GM23338 (cell line): ENCODE data around the gene EPS8. TPM values are rescaled to one million over a fixed set of nuclear protein-coding genes. Genes with fewer than 3 reads are reported as not detected.

Experiments used
- ATAC-seq: fragments of 200-7000 bp; cut with Tn5 transposase; 3 replicates; pipeline ENCODE4 v1.9.1; 2020
- DNase-seq: peaks from one replicate; pipeline ENCODE4 v3.0.0-alpha.2; 2015; ENCODE audit warnings: low spot score
- H2AFZ ChIP-seq: fragments of 200-600 bp; sonication (generic); 2 replicates; pipeline ENCODE4 v1.8.0; 2016; ENCODE audit warnings: antibody characterized with exemption, mild to moderate bottlenecking, moderate library complexity
- H3F3A ChIP-seq: fragments of 200-600 bp; sonication (generic); replicated peaks from 2 replicates; pipeline ENCODE4 v1.8.0; 2017; ENCODE audit warnings: antibody characterized with exemption, mixed run types, low read depth
- H3K27ac ChIP-seq: fragments of 200-600 bp; sonication (generic); 2 replicates; pipeline ENCODE4 v1.6.1; 2016; ENCODE audit warnings: low read depth
- H3K27me3 ChIP-seq: fragments of 200-600 bp; sonication (generic); 2 replicates; pipeline ENCODE4 v1.8.0; 2016; ENCODE audit warnings: mild to moderate bottlenecking, mixed run types, moderate library complexity; ENCODE audit not compliant: insufficient read depth
- H3K36me3 ChIP-seq: fragments of 200-600 bp; sonication (generic); 2 replicates; pipeline ENCODE4 v1.8.0; 2016; ENCODE audit warnings: mild to moderate bottlenecking; ENCODE audit not compliant: insufficient read depth
- H3K4me1 ChIP-seq: fragments of 200-600 bp; sonication (generic); 2 replicates; pipeline ENCODE4 v1.8.0; 2016; ENCODE audit warnings: mild to moderate bottlenecking, moderate library complexity; ENCODE audit not compliant: insufficient read depth
- H3K4me2 ChIP-seq: fragments of 200-600 bp; sonication (generic); 2 replicates; pipeline ENCODE4 v1.7.1; 2017; ENCODE audit warnings: mixed run types
- H3K4me3 ChIP-seq: fragments of 200-600 bp; sonication (generic); 2 replicates; pipeline ENCODE4 v1.6.1; 2016; ENCODE audit warnings: mixed run types
- H3K79me2 ChIP-seq: fragments of 200-600 bp; sonication (generic); replicated peaks from 2 replicates; pipeline ENCODE4 v1.8.0; 2017; ENCODE audit warnings: mild to moderate bottlenecking; ENCODE audit not compliant: insufficient read depth
- H3K9me2 ChIP-seq: fragments of 200-600 bp; sonication (generic); 2 replicates; pipeline ENCODE4 v1.8.0; 2017; ENCODE audit not compliant: insufficient read depth
- H4K20me1 ChIP-seq: fragments of 200-600 bp; sonication (generic); replicated peaks from 2 replicates; pipeline ENCODE4 v1.8.0; 2017; ENCODE audit warnings: mild to moderate bottlenecking; ENCODE audit not compliant: insufficient read depth
- H3K27ac Mint-ChIP-seq: 2 replicates; pipeline ENCODE4 v1.8.0; 2020; ENCODE audit warnings: inconsistent platforms, mild to moderate bottlenecking, moderate library complexity, mixed read lengths
- H3K27me3 Mint-ChIP-seq: 3 replicates; pipeline ENCODE4 v1.8.0; 2022; ENCODE audit warnings: low read depth, mild to moderate bottlenecking, moderate library complexity, mixed read lengths, inconsistent platforms; ENCODE audit not compliant: insufficient read depth, poor library complexity
- H3K36me3 Mint-ChIP-seq: 3 replicates; pipeline ENCODE4 v1.8.0; 2021; ENCODE audit warnings: low read depth, mild to moderate bottlenecking, inconsistent platforms, moderate library complexity, mixed read lengths
- H3K4me1 Mint-ChIP-seq: 3 replicates; pipeline ENCODE4 v1.8.0; 2020; ENCODE audit warnings: mild to moderate bottlenecking, inconsistent platforms, mixed read lengths
- H3K4me3 Mint-ChIP-seq: 3 replicates; pipeline ENCODE4 v1.8.0; 2021; ENCODE audit warnings: moderate library complexity, mild to moderate bottlenecking, inconsistent platforms, mixed read lengths
- H3K9me3 Mint-ChIP-seq: 3 replicates; pipeline ENCODE4 v1.8.0; 2020; ENCODE audit warnings: moderate library complexity, mild to moderate bottlenecking, inconsistent platforms, mixed read lengths
- CREB1 ChIP-seq: fragments of 250-450 bp; sonication (Bioruptor Pico); IDR thresholded peaks from 2 replicates; pipeline ENCODE4 v1.5.0; 2020; ENCODE audit warnings: low read depth, mild to moderate bottlenecking, moderate library complexity
- CTCF ChIP-seq, 2 experiments: fragments of 200-600 bp in 1 of 2; sonication (generic) in 1 of 2; conservative IDR thresholded peaks; 2 replicates each; pipeline versions ENCODE4 v1.5.1 to v1.6.1; 2016 to 2017; ENCODE audit warnings: antibody characterized with exemption in 2 of 2, low read depth in 2 of 2, mild to moderate bottlenecking in 2 of 2, moderate library complexity in 1 of 2
- EZH2 ChIP-seq: fragments of 200-600 bp; sonication (generic); IDR thresholded peaks from one replicate; pipeline ENCODE4 v1.8.0; 2017; ENCODE audit warnings: antibody characterized with exemption, mild to moderate bottlenecking, low read depth; ENCODE audit not compliant: unreplicated experiment
- EZH2phosphoT487 ChIP-seq: fragments of 200-600 bp; sonication (generic); IDR thresholded peaks from one replicate; pipeline ENCODE4 v1.8.1; 2018; ENCODE audit warnings: antibody characterized with exemption; ENCODE audit not compliant: unreplicated experiment
- JUNB ChIP-seq: IDR thresholded peaks from one replicate; pipeline ENCODE4 v1.6.1; 2016; ENCODE audit warnings: antibody characterized with exemption; ENCODE audit not compliant: unreplicated experiment
- NANOG ChIP-seq: IDR thresholded peaks from 2 replicates; pipeline ENCODE4 v1.6.1; 2016; ENCODE audit warnings: antibody characterized with exemption, borderline replicate concordance
- POLR2AphosphoS5 ChIP-seq: IDR thresholded peaks from 2 replicates; pipeline ENCODE4 v1.6.1; 2016; ENCODE audit warnings: antibody characterized with exemption, low read depth
- STAT1 ChIP-seq: IDR thresholded peaks from one replicate; pipeline ENCODE4 v1.6.1; 2016; ENCODE audit warnings: antibody characterized with exemption; ENCODE audit not compliant: unreplicated experiment
- ZNF114 ChIP-seq: fragments of 250-450 bp; sonication (Bioruptor Pico); IDR thresholded peaks from 2 replicates; pipeline ENCODE4 v1.5.0; 2020; ENCODE audit warnings: mild to moderate bottlenecking, moderate library complexity
- ZNF331 ChIP-seq: fragments of 250-450 bp; sonication (Bioruptor Pico); IDR thresholded peaks from 2 replicates; pipeline ENCODE4 v1.5.0; 2020; ENCODE audit warnings: low read depth, mild to moderate bottlenecking, moderate library complexity
- polyA plus RNA-seq: library from polyadenylated mRNA; unstranded; fragments of >200 nt; fragmentation: Nextera tagmentation; extraction: Ambion mirVana; gene quantifications from 2 replicates; pipeline ENCODE4 v1.2.1, GENCODE V29; 2016
- total RNA-seq: library from RNA; depleted of rRNA; stranded (reverse); fragments of >200 nt; shearing (Covaris generic); gene quantifications from 2 replicates; pipeline ENCODE4 v1.2.3, GENCODE V29; 2014
- TF ChIP-seq, protein P1 (sequence below): fragments of 250-450 bp; sonication (Bioruptor Pico); IDR thresholded peaks from 2 replicates; pipeline ENCODE4 v1.5.0; 2020; ENCODE audit warnings: mild to moderate bottlenecking, moderate library complexity
- TF ChIP-seq, protein P2 (sequence below): IDR thresholded peaks from 2 replicates; pipeline ENCODE4 v1.6.1; 2016; ENCODE audit warnings: antibody characterized with exemption
- TF ChIP-seq, protein P3 (sequence below): IDR thresholded peaks from one replicate; pipeline ENCODE4 v1.6.1; 2018; ENCODE audit warnings: antibody characterized with exemption; ENCODE audit not compliant: unreplicated experiment

EPS8 gene
- total and polyA plus RNA-seq, 2 experiments from 2014 or later: 3.5 to 5.4 TPM

DNA sequence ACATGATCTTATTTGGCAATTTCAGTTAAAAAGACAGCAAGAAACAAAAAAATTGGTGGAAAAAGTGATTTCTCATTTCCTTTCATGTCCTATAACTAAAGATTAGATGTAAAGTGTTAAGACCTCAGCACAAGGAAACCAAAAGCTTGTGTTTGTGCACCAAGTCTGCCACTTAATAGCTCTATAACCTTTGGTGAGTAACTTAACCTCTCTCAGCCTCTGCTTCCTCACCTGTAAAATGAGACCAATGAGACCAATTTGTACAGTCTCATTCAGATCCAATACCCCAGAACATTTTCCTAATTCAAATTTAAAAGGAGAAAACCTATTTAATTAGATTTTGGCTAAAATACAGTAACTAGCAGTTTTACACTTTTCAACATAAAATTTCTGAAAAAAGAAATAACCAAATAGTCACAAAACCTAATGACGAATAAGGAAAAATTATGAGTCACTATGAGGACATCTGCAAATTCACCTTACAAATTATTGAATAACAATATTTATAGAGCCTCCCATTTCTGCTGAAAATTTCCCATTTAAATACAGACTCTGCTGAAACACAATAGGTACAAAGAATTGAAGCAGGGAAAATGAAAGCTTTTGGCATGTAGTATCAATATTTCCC lies 71.1 kb downstream of the EPS8 start:
- H3K36me3 ChIP-seq: no peaks in the 10 kb centered on the region
- Mint-ChIP-seq H3K27ac (no peak overlapping the region), H3K4me1 (0 out of 3 replicates have a peak, but pooled peaks cover 3% of the 10 kb centered on the region), H3K36me3 (no peaks in the 10 kb centered on the region), H3K27me3 (no peaks in the 10 kb centered on the region), H3K4me3 (no peak overlapping the region), H3K9me3 (no peaks in the 10 kb centered on the region)
- TF ChIP-seq ZNF331: no peak
- no peak for TF ChIP-seq JUNB
- TF ChIP-seq CTCF (conservative IDR thresholded peaks at IDR 0.05; ENCODE audit: low read depth in 2 of 2): no peak
- no peak for TF ChIP-seq STAT1
- TF ChIP-seq EZH2: no peak
- no peak for TF ChIP-seq ZNF114
- TF ChIP-seq EZH2phosphoT487: no peak
- TF ChIP-seq, protein P1, sequence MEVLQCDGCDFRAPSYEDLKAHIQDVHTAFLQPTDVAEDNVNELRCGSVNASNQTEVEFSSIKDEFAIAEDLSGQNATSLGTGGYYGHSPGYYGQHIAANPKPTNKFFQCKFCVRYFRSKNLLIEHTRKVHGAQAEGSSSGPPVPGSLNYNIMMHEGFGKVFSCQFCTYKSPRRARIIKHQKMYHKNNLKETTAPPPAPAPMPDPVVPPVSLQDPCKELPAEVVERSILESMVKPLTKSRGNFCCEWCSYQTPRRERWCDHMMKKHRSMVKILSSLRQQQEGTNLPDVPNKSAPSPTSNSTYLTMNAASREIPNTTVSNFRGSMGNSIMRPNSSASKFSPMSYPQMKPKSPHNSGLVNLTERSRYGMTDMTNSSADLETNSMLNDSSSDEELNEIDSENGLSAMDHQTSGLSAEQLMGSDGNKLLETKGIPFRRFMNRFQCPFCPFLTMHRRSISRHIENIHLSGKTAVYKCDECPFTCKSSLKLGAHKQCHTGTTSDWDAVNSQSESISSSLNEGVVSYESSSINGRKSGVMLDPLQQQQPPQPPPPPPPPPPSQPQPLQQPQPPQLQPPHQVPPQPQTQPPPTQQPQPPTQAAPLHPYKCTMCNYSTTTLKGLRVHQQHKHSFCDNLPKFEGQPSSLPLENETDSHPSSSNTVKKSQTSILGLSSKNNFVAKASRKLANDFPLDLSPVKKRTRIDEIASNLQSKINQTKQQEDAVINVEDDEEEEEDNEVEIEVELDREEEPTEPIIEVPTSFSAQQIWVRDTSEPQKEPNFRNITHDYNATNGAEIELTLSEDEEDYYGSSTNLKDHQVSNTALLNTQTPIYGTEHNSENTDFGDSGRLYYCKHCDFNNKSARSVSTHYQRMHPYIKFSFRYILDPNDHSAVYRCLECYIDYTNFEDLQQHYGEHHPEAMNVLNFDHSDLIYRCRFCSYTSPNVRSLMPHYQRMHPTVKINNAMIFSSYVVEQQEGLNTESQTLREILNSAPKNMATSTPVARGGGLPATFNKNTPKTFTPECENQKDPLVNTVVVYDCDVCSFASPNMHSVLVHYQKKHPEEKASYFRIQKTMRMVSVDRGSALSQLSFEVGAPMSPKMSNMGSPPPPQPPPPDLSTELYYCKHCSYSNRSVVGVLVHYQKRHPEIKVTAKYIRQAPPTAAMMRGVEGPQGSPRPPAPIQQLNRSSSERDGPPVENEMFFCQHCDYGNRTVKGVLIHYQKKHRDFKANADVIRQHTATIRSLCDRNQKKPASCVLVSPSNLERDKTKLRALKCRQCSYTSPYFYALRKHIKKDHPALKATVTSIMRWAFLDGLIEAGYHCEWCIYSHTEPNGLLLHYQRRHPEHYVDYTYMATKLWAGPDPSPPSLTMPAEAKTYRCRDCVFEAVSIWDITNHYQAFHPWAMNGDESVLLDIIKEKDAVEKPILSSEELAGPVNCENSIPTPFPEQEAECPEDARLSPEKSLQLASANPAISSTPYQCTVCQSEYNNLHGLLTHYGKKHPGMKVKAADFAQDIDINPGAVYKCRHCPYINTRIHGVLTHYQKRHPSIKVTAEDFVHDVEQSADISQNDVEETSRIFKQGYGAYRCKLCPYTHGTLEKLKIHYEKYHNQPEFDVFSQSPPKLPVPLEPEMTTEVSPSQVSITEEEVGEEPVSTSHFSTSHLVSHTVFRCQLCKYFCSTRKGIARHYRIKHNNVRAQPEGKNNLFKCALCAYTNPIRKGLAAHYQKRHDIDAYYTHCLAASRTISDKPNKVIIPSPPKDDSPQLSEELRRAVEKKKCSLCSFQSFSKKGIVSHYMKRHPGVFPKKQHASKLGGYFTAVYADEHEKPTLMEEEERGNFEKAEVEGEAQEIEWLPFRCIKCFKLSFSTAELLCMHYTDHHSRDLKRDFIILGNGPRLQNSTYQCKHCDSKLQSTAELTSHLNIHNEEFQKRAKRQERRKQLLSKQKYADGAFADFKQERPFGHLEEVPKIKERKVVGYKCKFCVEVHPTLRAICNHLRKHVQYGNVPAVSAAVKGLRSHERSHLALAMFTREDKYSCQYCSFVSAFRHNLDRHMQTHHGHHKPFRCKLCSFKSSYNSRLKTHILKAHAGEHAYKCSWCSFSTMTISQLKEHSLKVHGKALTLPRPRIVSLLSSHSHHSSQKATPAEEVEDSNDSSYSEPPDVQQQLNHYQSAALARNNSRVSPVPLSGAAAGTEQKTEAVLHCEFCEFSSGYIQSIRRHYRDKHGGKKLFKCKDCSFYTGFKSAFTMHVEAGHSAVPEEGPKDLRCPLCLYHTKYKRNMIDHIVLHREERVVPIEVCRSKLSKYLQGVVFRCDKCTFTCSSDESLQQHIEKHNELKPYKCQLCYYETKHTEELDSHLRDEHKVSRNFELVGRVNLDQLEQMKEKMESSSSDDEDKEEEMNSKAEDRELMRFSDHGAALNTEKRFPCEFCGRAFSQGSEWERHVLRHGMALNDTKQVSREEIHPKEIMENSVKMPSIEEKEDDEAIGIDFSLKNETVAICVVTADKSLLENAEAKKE: no peak
- TF ChIP-seq, protein P2, sequence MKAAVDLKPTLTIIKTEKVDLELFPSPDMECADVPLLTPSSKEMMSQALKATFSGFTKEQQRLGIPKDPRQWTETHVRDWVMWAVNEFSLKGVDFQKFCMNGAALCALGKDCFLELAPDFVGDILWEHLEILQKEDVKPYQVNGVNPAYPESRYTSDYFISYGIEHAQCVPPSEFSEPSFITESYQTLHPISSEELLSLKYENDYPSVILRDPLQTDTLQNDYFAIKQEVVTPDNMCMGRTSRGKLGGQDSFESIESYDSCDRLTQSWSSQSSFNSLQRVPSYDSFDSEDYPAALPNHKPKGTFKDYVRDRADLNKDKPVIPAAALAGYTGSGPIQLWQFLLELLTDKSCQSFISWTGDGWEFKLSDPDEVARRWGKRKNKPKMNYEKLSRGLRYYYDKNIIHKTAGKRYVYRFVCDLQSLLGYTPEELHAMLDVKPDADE: no peak
- TF ChIP-seq, protein P3, sequence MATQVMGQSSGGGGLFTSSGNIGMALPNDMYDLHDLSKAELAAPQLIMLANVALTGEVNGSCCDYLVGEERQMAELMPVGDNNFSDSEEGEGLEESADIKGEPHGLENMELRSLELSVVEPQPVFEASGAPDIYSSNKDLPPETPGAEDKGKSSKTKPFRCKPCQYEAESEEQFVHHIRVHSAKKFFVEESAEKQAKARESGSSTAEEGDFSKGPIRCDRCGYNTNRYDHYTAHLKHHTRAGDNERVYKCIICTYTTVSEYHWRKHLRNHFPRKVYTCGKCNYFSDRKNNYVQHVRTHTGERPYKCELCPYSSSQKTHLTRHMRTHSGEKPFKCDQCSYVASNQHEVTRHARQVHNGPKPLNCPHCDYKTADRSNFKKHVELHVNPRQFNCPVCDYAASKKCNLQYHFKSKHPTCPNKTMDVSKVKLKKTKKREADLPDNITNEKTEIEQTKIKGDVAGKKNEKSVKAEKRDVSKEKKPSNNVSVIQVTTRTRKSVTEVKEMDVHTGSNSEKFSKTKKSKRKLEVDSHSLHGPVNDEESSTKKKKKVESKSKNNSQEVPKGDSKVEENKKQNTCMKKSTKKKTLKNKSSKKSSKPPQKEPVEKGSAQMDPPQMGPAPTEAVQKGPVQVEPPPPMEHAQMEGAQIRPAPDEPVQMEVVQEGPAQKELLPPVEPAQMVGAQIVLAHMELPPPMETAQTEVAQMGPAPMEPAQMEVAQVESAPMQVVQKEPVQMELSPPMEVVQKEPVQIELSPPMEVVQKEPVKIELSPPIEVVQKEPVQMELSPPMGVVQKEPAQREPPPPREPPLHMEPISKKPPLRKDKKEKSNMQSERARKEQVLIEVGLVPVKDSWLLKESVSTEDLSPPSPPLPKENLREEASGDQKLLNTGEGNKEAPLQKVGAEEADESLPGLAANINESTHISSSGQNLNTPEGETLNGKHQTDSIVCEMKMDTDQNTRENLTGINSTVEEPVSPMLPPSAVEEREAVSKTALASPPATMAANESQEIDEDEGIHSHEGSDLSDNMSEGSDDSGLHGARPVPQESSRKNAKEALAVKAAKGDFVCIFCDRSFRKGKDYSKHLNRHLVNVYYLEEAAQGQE: no peak
- no peak for TF ChIP-seq NANOG
- TF ChIP-seq POLR2AphosphoS5: no peak
- no peak for TF ChIP-seq CREB1 (CRISPR knock-in tag)
- no peak overlapping the region for H3K27ac ChIP-seq
- H3K4me3 ChIP-seq: no peak overlapping the region
- H3K4me2 ChIP-seq: no peak overlapping the region
- DNase-seq: no peak
- H3K27me3 ChIP-seq: no peaks in the 10 kb centered on the region
- H3F3A ChIP-seq: no peaks in the 10 kb centered on the region
- no peak overlapping the region for H2AFZ ChIP-seq
- H3K4me1 ChIP-seq: no peaks in the 10 kb centered on the region
- ATAC-seq: no peak
- no peaks in the 10 kb centered on the region for H3K79me2 ChIP-seq
- H3K9me2 ChIP-seq: no peaks in the 10 kb centered on the region
- H4K20me1 ChIP-seq: no peaks in the 10 kb centered on the region
